NOMO-1 (cell line): ENCODE results near the gene MT1M.

Experiments
- DNase-seq, 2 experiments: peaks; one replicate each; lab custom pipeline; 2025; ENCODE audit not compliant: unreplicated experiment in 2 of 2; lab: John Stamatoyannopoulos, UW

Gene MT1M

GRCh38 chr16:56625943-56626654, 6.4 kb upstream of the MT1M start:
- DNase-seq = no peak

- DNase-seq = no peak
Measured at GRCh38 chr16:56626685-56627084, 5.8 kb upstream of the MT1M start.

GRCh38 chr16:56628486-56629350, 3.7 kb upstream of the MT1M start:
- no peak for DNase-seq

- DNase-seq = no peak
Measured at GRCh38 chr16:56629531-56629930, 2.9 kb upstream of the MT1M start.

GRCh38 chr16:56630134-56630533, 2.3 kb upstream of the MT1M start:
- peak; percentile 27 to 81 for DNase-seq

- DNase-seq = no peak
Measured at GRCh38 chr16:56631197-56631596, 1.3 kb upstream of the MT1M start.

GRCh38 chr16:56631832-56632155, 665 bp upstream of the MT1M start:
- DNase-seq = no peak

- DNase-seq = no peak
Measured at GRCh38 chr16:56632848-56633365, 448 bp downstream of the MT1M start.

- no peak for DNase-seq
Measured at GRCh38 chr16:56633535-56633934, 1.1 kb downstream of the MT1M start.

- no peak for DNase-seq
Measured at GRCh38 chr16:56634715-56635440, 2.4 kb downstream of the MT1M start.

- no peak for DNase-seq
Measured at GRCh38 chr16:56635441-56635967, 3.0 kb downstream of the MT1M start.

- no peak for DNase-seq
Measured at GRCh38 chr16:56636616-56637413, 4.4 kb downstream of the MT1M start.

GRCh38 chr16:56637814-56638750, 5.6 kb downstream of the MT1M start, which contains the start of gene MT1A:
TSS of gene MT1A (plus strand) at chr16:56638666. CDS start at chr16:56638739, 73 bp downstream.
- peak; percentile 11 to 12 for DNase-seq

GRCh38 chr16:56639045-56639444, 6.6 kb downstream of the MT1M start:
- no peak for DNase-seq

- no peak for DNase-seq
Measured at GRCh38 chr16:56640076-56640475, 7.6 kb downstream of the MT1M start.

GRCh38 chr16:56641166-56641565, 8.7 kb downstream of the MT1M start:
- no peak for DNase-seq

- DNase-seq = peak; percentile 82 to 89
Measured at GRCh38 chr16:56643080-56643778, 10.8 kb downstream of the MT1M start.

GRCh38 chr16:56643833-56644232, 11.4 kb downstream of the MT1M start:
- no peak for DNase-seq
